CD4-positive, CD25-positive, alpha-beta regulatory T cell (primary cell): ENCODE measurements around the gene AOAH. TPM values are rescaled to one million over a fixed set of nuclear protein-coding genes. Genes with fewer than 3 reads are reported as not detected.

Experiments
- ATAC-seq, 2 donors: fragments of 150-1000 bp; cut with Tn5 transposase; one replicate each; pipeline ENCODE4 v1.10.0; 2021; ENCODE audit warnings: low read depth in 2 of 2, moderate number of reproducible peaks in 2 of 2, moderate library complexity in 1 of 2
- DNase-seq, 3 donors: peaks; one replicate each; pipeline versions ENCODE4 v3.0.0 to v3.0.0-alpha.2; 2012 to 2022; ENCODE audit warnings: mixed read lengths in 1 of 3
- H3K27ac ChIP-seq: one replicate; pipeline ENCODE4 v1.7.0; 2013; ENCODE audit warnings: mild to moderate bottlenecking, low read length; ENCODE audit not compliant: insufficient read depth, poor library complexity, severe bottlenecking
- H3K27me3 ChIP-seq: one replicate; pipeline ENCODE4 v1.7.0; 2013; ENCODE audit warnings: low read length; ENCODE audit not compliant: control insufficient read depth, insufficient read depth
- H3K36me3 ChIP-seq: one replicate; pipeline ENCODE4 v1.7.0; 2013; ENCODE audit warnings: mild to moderate bottlenecking, low read length, moderate library complexity; ENCODE audit not compliant: control insufficient read depth, insufficient read depth
- H3K4me1 ChIP-seq: 2 replicates; pipeline ENCODE4 v1.7.0; 2013; ENCODE audit warnings: mild to moderate bottlenecking, low read length; ENCODE audit not compliant: insufficient read depth, control insufficient read depth, poor library complexity, severe bottlenecking
- H3K4me3 ChIP-seq: one replicate; pipeline ENCODE4 v1.7.0; 2013; ENCODE audit warnings: low read depth, mild to moderate bottlenecking, low read length, moderate library complexity
- H3K9me3 ChIP-seq, 2 experiments: 1 replicate in 1 of 2; 2 replicates in 1 of 2; pipeline ENCODE4 v1.7.0; 2013; ENCODE audit warnings: low read length in 2 of 2, mild to moderate bottlenecking in 1 of 2, moderate library complexity in 1 of 2; ENCODE audit not compliant: control insufficient read depth in 2 of 2
- H3K27ac Mint-ChIP-seq, 3 donors: one replicate each; pipeline ENCODE4 v1.8.0; 2020 to 2022; ENCODE audit warnings: mild to moderate bottlenecking in 3 of 3, mixed read lengths in 3 of 3, moderate library complexity in 2 of 3
- H3K27me3 Mint-ChIP-seq: one replicate; pipeline ENCODE4 v1.8.0; 2022; ENCODE audit warnings: mild to moderate bottlenecking, mixed read lengths
- H3K36me3 Mint-ChIP-seq: one replicate; pipeline ENCODE4 v1.8.0; 2020; ENCODE audit warnings: mixed read lengths
- H3K4me1 Mint-ChIP-seq, 4 donors: one replicate each; pipeline ENCODE4 v1.8.0; 2020 to 2022; ENCODE audit warnings: mixed read lengths in 4 of 4, mild to moderate bottlenecking in 1 of 4
- H3K4me3 Mint-ChIP-seq, 4 donors: one replicate each; pipeline ENCODE4 v1.8.0; 2020 to 2022; ENCODE audit warnings: mild to moderate bottlenecking in 4 of 4, mixed read lengths in 4 of 4, moderate library complexity in 3 of 4
- H3K9me3 Mint-ChIP-seq, 7 donors: one replicate each; pipeline ENCODE4 v1.8.0; 2020 to 2022; ENCODE audit warnings: mixed read lengths in 7 of 7, mild to moderate bottlenecking in 3 of 7, moderate library complexity in 2 of 7
- polyA plus RNA-seq, 4 donors: library from polyadenylated mRNA; unstranded; fragments of 300-500 nt; fragmentation: Illumina TruSeq; gene quantifications; one replicate each; pipeline ENCODE4 v1.2.3, GENCODE V29; 2021
- total RNA-seq: library from RNA; stranded (reverse); gene quantifications from one replicate; pipeline ENCODE4 v1.2.3, GENCODE V29; 2022

AOAH gene
- total and polyA plus RNA-seq, 5 donors from 2014 or later: 0.46 to 5.7 (median 1.5) TPM

DNA sequence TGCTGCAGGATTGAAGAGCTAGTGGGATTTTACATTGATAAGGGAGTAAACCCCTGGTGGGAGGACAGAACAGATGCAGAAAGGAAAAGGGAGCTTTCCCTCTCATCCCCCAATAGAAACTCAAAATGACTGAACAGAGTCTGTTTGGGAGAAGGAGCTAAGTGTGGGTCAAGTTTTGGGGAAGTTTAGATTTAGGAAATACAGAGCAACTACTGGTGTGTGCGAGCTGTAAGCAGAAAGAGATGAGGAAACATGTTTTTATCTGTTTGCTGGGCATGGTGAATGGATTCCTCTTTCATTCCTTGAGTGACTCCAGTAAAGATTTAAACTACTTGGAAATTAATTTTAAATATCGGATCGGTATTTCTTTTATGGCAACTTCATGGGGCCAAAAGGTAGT lies 132.7 kb downstream of the AOAH start:
- no peak overlapping the region for H3K4me3 ChIP-seq
- H3K36me3 Mint-ChIP-seq: no peaks in the 10 kb centered on the region
- H3K36me3 ChIP-seq: no peaks in the 10 kb centered on the region
- H3K4me1 ChIP-seq: no peaks in the 10 kb centered on the region
- no peaks in the 10 kb centered on the region for H3K9me3 ChIP-seq
- no peak overlapping the region for H3K27ac ChIP-seq
- peaks cover 0 to under 1% (median 0%) of the 10 kb centered on the region in 4 donors for H3K4me1 Mint-ChIP-seq
- peaks cover 7% of the 10 kb centered on the region for H3K27me3 Mint-ChIP-seq
- H3K9me3 Mint-ChIP-seq: peaks cover 0 to 1% (median 0%) of the 10 kb centered on the region in 7 donors
- peaks cover 3% of the 10 kb centered on the region for H3K27me3 ChIP-seq
- no peak overlapping the region for H3K27ac Mint-ChIP-seq
- DNase-seq (no peak), ATAC-seq (no peak)
- peak overlapping the region in 1 of 4 donors; percentile 2 for H3K4me3 Mint-ChIP-seq

- H3K27me3 Mint-ChIP-seq: peaks cover 7% of the 10 kb centered on the region
Measured at GRCh38 chr7:36589391-36589790, 134.9 kb downstream of the AOAH start.

GRCh38 chr7:36583318-36583717 lies 141.0 kb downstream of the AOAH start:
- H3K36me3 ChIP-seq: no peaks in the 10 kb centered on the region
- peaks cover 2% of the 10 kb centered on the region for H3K27me3 ChIP-seq
- no peak for ATAC-seq
- no peak overlapping the region for H3K27ac ChIP-seq
- Mint-ChIP-seq H3K4me1 (no peaks in the 10 kb centered on the region), H3K27me3 (no peaks in the 10 kb centered on the region), H3K27ac (no peak overlapping the region), H3K4me3 (no peak overlapping the region), H3K9me3 (peaks cover 0 to 1% (median 0%) of the 10 kb centered on the region in 7 donors), H3K36me3 (no peaks in the 10 kb centered on the region)
- H3K9me3 ChIP-seq: no peaks in the 10 kb centered on the region
- DNase-seq: no peak
- H3K4me3 ChIP-seq: no peak overlapping the region
- no peaks in the 10 kb centered on the region for H3K4me1 ChIP-seq

More at GRCh38 chr7:36589391-36589790, 134.9 kb downstream of the AOAH start:
- H3K4me3 ChIP-seq: no peak overlapping the region
- H3K9me3 ChIP-seq: no peaks in the 10 kb centered on the region
- Mint-ChIP-seq H3K36me3 (no peaks in the 10 kb centered on the region), H3K4me3 (no peak overlapping the region), H3K9me3 (peaks cover 0 to 1% (median 0%) of the 10 kb centered on the region in 7 donors), H3K4me1 (no peaks in the 10 kb centered on the region), H3K27ac (no peak overlapping the region)
- no peak overlapping the region for H3K27ac ChIP-seq
- peaks cover 6% of the 10 kb centered on the region for H3K27me3 ChIP-seq
- no peak for ATAC-seq
- H3K4me1 ChIP-seq: no peaks in the 10 kb centered on the region
- H3K36me3 ChIP-seq: no peaks in the 10 kb centered on the region
- no peak for DNase-seq

DNA sequence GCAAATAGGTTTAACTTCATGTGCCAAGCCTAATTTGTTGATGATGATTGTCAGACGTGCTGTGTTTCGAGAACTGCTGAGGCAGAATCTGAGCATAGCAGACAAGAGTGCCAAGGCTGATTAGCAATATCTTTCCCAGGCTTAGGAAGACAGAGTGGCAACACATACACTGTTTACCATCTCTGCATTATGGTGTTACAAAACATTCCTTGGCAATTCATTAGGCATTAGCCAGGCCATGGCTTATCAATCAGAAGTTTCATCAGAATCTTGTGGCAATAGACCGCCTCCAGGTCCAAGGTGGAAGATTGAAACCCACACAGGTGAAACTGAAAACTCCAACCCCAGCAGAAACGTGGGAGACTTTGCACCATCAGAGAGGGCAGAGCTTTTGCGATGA lies 148.5 kb downstream of the AOAH start:
- H3K4me1 Mint-ChIP-seq: no peaks in the 10 kb centered on the region
- no peak overlapping the region for H3K4me3 ChIP-seq
- no peaks in the 10 kb centered on the region for H3K9me3 ChIP-seq
- no peak overlapping the region for H3K27ac ChIP-seq
- H3K36me3 ChIP-seq: no peaks in the 10 kb centered on the region
- no peaks in the 10 kb centered on the region for H3K4me1 ChIP-seq
- H3K27ac Mint-ChIP-seq: no peak overlapping the region
- H3K36me3 Mint-ChIP-seq: no peaks in the 10 kb centered on the region
- no peaks in the 10 kb centered on the region for H3K27me3 ChIP-seq
- no peak for DNase-seq
- ATAC-seq: no peak
- H3K27me3 Mint-ChIP-seq: peaks cover 4% of the 10 kb centered on the region
- H3K9me3 Mint-ChIP-seq: peaks cover 0 to 4% (median 0%) of the 10 kb centered on the region in 7 donors
- no peak overlapping the region for H3K4me3 Mint-ChIP-seq

GRCh38 chr7:36573066-36573465 lies 151.2 kb downstream of the AOAH start:
- Mint-ChIP-seq H3K4me1 (no peaks in the 10 kb centered on the region), H3K27ac (no peak overlapping the region), H3K4me3 (no peak overlapping the region), H3K27me3 (peaks cover 4% of the 10 kb centered on the region), H3K9me3 (peaks cover 0 to 3% (median 0%) of the 10 kb centered on the region in 7 donors), H3K36me3 (no peaks in the 10 kb centered on the region)
- no peaks in the 10 kb centered on the region for H3K4me1 ChIP-seq
- H3K27ac ChIP-seq: no peak overlapping the region
- H3K4me3 ChIP-seq: no peak overlapping the region
- no peaks in the 10 kb centered on the region for H3K27me3 ChIP-seq
- H3K36me3 ChIP-seq: no peaks in the 10 kb centered on the region
- DNase-seq (no peak), ATAC-seq (no peak)
- no peaks in the 10 kb centered on the region for H3K9me3 ChIP-seq

DNA sequence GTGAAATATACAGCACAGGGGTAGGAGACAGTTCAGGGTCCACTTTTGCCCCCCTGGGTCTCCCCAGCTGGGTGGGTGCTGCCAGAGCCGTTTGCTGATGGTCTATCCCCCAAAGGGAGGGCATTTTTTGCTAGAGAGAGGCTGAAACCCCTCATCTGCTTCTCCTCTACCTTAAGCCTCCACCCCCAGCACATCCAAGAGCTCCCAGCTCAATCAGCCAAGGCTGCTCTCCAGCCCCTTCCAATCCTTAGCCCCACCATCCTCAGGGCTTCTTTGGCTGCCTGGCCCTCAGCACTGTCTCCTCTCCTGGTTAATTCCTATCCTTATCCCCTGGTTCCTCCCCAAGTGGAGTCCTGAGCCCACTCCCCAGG lies 153.1 kb downstream of the AOAH start:
- H3K4me1 Mint-ChIP-seq: no peaks in the 10 kb centered on the region
- DNase-seq: no peak
- no peaks in the 10 kb centered on the region for H3K27me3 ChIP-seq
- peaks cover 8% of the 10 kb centered on the region for H3K27me3 Mint-ChIP-seq
- no peaks in the 10 kb centered on the region for H3K4me1 ChIP-seq
- H3K36me3 ChIP-seq: no peaks in the 10 kb centered on the region
- H3K9me3 Mint-ChIP-seq: peaks cover 0 to 3% (median 0%) of the 10 kb centered on the region in 7 donors
- H3K4me3 ChIP-seq: no peak overlapping the region
- H3K9me3 ChIP-seq: no peaks in the 10 kb centered on the region
- no peaks in the 10 kb centered on the region for H3K36me3 Mint-ChIP-seq
- H3K4me3 Mint-ChIP-seq: no peak overlapping the region
- H3K27ac Mint-ChIP-seq: no peak overlapping the region
- ATAC-seq: no peak
- H3K27ac ChIP-seq: no peak overlapping the region

DNA sequence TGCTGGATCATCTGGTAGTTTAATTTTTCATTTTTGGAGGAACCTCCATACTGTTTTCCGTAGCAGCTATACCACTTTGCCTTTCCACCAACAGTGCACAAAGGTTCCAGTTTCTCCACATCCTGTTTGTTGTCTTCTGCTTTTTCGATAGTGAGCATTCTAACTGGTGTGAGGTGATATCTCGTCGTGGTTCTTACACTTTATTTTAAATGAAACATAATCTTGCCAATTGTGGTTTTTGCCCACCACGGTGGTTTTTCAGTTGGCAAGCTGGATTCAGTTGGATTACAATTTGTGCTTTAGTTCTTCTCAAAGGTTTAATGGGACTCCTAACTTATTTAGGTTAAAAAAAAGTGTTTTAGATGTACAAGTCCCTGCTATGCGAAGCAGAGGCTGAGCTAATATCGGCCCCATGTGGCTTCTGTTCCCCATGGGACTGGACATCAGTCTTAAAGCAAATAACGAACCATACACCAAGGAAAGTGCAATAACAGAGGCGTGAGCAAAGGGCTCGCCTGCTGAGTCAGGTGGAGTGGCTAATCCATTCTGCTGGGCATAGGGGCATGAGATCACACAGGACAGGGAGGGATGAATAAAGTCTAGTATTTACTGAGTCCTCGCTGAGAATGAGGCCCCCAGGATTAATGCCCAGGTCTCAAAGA lies 153.6 kb downstream of the AOAH start:
- H3K4me1 ChIP-seq: no peaks in the 10 kb centered on the region
- peaks cover 0 to 3% (median 0%) of the 10 kb centered on the region in 7 donors for H3K9me3 Mint-ChIP-seq
- no peaks in the 10 kb centered on the region for H3K4me1 Mint-ChIP-seq
- H3K4me3 ChIP-seq: no peak overlapping the region
- H3K36me3 Mint-ChIP-seq: no peaks in the 10 kb centered on the region
- ATAC-seq: no peak
- H3K9me3 ChIP-seq: no peaks in the 10 kb centered on the region
- H3K27me3 ChIP-seq: no peaks in the 10 kb centered on the region
- no peak overlapping the region for H3K27ac ChIP-seq
- H3K27me3 Mint-ChIP-seq: peaks cover 8% of the 10 kb centered on the region
- no peak for DNase-seq
- no peak overlapping the region for H3K4me3 Mint-ChIP-seq
- peak overlapping the region in 1 of 3 donors; percentile 42 for H3K27ac Mint-ChIP-seq
- H3K36me3 ChIP-seq: no peaks in the 10 kb centered on the region

GRCh38 chr7:36568452-36568849 lies 155.8 kb downstream of the AOAH start:
- H3K36me3 Mint-ChIP-seq: no peaks in the 10 kb centered on the region
- ATAC-seq: no peak
- H3K9me3 ChIP-seq: no peaks in the 10 kb centered on the region
- no peak for DNase-seq
- H3K27ac Mint-ChIP-seq: no peak overlapping the region
- H3K4me3 Mint-ChIP-seq: no peak overlapping the region
- no peaks in the 10 kb centered on the region for H3K36me3 ChIP-seq
- H3K4me1 ChIP-seq: no peaks in the 10 kb centered on the region
- no peaks in the 10 kb centered on the region for H3K9me3 Mint-ChIP-seq
- H3K4me3 ChIP-seq: no peak overlapping the region
- no peaks in the 10 kb centered on the region for H3K4me1 Mint-ChIP-seq
- no peaks in the 10 kb centered on the region for H3K27me3 ChIP-seq
- no peak overlapping the region for H3K27ac ChIP-seq
- H3K27me3 Mint-ChIP-seq: peaks cover 14% of the 10 kb centered on the region
